Testis (tissue), 3 donors: ENCODE measurements around the gene GALM. TPM values are rescaled to one million over a fixed set of nuclear protein-coding genes. Genes with fewer than 3 reads are reported as not detected.

Source experiments
- DNase-seq: peaks from one replicate; pipeline ENCODE4 v3.0.0-alpha.2; 2019
- H3K27ac ChIP-seq, 2 donors: fragments of 200-600 bp; sonication (generic); one replicate each; pipeline ENCODE4 v1.5.1; 2019
- H3K27me3 ChIP-seq: fragments of 200-600 bp; sonication (generic); one replicate; pipeline ENCODE4 v1.5.1; 2019
- H3K36me3 ChIP-seq: fragments of 200-600 bp; sonication (generic); one replicate; pipeline ENCODE4 v1.5.1; 2017; ENCODE audit warnings: low read depth; ENCODE audit errors: missing control alignments
- H3K4me1 ChIP-seq: fragments of 200-600 bp; sonication (generic); one replicate; pipeline ENCODE4 v1.5.1; 2019
- H3K4me3 ChIP-seq, 2 donors: fragments of 200-600 bp; sonication (generic); one replicate each; pipeline ENCODE4 v1.5.1; 2017 to 2019
- H3K9me3 ChIP-seq: fragments of 200-600 bp; sonication (generic); one replicate; pipeline ENCODE4 v1.5.1; 2017
- POLR2A ChIP-seq: fragments of 450-650 bp; IDR thresholded peaks from one replicate; pipeline ENCODE4 v1.6.1; 2017; ENCODE audit warnings: antibody characterized with exemption, mild to moderate bottlenecking, moderate library complexity
- WGBS, 2 donors: methylation state at CpG; one replicate each; pipeline ENCODE4 v1.1.5; 2018; 5-methylcytosine and 5-hydroxymethylcytosine counted together
- intact Hi-C: fragments of 100-400 bp; cut with DNase I; formaldehyde crosslinking; loops from one replicate; pipeline ENCODE4 v1.15.1; 2023; ENCODE audit warnings: low total_unique reads
- polyA plus RNA-seq: library from polyadenylated mRNA; stranded (reverse); fragments of 350-450 nt; fragmentation: Illumina TruSeq; extraction: RNeasy Lipid Tissue Mini Kit (QIAGEN cat#74804); gene quantifications from one replicate; pipeline ENCODE4 v1.2.3, GENCODE V29; 2014; ENCODE audit warnings: low read depth, low replicate concordance; ENCODE audit not compliant: insufficient read depth
- total RNA-seq, 2 donors: library from RNA; depleted of rRNA; stranded (reverse); fragments of >200 nt; gene quantifications; one replicate each; pipeline ENCODE4 v1.2.3, GENCODE V29; 2016
- TF ChIP-seq, protein P1 (sequence below), 3 experiments: fragments of 450-650 bp in 2 of 3; fragments of 200-600 bp in 1 of 3; sonication (generic) in 1 of 3; IDR thresholded peaks; one replicate each; pipeline ENCODE4 v1.5.1; 2016 to 2019; ENCODE audit warnings: antibody characterized with exemption in 3 of 3, mild to moderate bottlenecking in 2 of 3, moderate library complexity in 1 of 3

The GALM gene
- total and polyA plus RNA-seq, 3 donors from 2014 or later, result 8.5 to 11.8 (median 9.1) TPM

DNA sequence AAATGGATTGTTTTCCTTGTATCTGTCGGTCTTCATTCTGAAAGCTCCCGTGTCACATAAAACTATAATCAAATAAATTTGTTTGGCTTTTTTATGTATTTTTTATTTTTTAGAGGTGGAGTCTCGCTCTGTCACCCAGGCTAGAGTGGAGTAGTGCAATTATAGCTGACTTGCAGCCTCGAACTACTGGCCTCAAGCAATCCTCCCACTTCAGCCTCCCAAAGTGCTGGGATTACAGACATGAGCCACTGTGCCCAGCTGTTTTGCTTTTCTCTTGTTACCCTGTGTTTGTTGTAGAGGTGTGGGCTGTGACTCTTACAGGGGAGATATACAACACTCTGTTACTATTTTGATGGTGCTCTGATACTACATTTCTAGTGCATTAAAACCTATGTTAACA lies 2.2 kb downstream of the GALM start:
- Histone ChIP-seq H3K27ac (peak overlapping the region in 1 of 2 donors; percentile 61), H3K4me1 (no peaks in the 10 kb centered on the region), H3K27me3 (no peaks in the 10 kb centered on the region), H3K4me3 (no peak overlapping the region), H3K36me3 (no peaks in the 10 kb centered on the region), H3K9me3 (no peaks in the 10 kb centered on the region)
- WGBS, 2 donors, result 94% methylated on average over 4 of the region's 4 CpGs
- DNase-seq, result no peak
- no peak for TF ChIP-seq POLR2A
- TF ChIP-seq, protein P1, sequence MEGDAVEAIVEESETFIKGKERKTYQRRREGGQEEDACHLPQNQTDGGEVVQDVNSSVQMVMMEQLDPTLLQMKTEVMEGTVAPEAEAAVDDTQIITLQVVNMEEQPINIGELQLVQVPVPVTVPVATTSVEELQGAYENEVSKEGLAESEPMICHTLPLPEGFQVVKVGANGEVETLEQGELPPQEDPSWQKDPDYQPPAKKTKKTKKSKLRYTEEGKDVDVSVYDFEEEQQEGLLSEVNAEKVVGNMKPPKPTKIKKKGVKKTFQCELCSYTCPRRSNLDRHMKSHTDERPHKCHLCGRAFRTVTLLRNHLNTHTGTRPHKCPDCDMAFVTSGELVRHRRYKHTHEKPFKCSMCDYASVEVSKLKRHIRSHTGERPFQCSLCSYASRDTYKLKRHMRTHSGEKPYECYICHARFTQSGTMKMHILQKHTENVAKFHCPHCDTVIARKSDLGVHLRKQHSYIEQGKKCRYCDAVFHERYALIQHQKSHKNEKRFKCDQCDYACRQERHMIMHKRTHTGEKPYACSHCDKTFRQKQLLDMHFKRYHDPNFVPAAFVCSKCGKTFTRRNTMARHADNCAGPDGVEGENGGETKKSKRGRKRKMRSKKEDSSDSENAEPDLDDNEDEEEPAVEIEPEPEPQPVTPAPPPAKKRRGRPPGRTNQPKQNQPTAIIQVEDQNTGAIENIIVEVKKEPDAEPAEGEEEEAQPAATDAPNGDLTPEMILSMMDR (IDR thresholded peaks at IDR 0.05), result no peak
- intact Hi-C loops, result loop anchor here (10.0 kb wide), 2 partner anchors 53 to 57 kb away; no protein-coding TSS in a partner anchor

DNA sequence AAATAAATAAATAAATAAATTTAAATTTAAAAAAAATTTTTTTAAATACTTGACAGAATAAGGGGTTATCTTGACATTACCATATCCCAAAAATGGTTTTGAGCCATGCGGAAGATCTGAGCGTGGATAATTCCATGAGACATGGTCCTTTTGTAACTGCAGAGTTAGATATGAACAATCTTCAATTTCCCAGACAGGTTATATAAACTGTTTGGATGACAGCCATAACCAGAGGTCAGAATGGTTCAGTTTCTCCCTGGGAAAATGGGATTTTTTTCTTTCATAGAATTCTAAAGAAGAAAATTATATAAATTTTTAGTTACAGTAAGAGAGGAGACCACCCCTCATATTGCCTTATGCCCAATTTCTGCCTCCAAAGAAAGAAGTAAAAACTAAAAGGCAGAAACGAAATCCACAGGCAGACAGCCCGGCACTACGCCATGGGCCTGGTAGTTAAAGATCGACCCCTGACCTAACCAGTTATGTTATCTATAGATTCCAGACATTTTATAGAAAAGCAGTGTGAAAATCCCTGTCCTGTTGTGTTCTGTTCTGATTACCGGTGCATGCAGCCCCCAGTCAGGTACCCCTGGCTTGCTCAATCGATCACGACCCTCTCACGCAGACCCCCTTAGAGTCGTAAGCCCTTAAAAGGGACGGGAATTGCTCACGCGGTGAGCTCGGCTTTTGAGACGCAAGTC lies 3.0 kb downstream of the GALM start:
- Histone ChIP-seq H3K36me3 (no peaks in the 10 kb centered on the region), H3K4me1 (no peaks in the 10 kb centered on the region), H3K27me3 (no peaks in the 10 kb centered on the region), H3K9me3 (no peaks in the 10 kb centered on the region), H3K4me3 (no peak overlapping the region), H3K27ac (no peak overlapping the region)
- WGBS, 2 donors, result 83 to 88% methylated on average over 16 of the region's 16 CpGs
- intact Hi-C loops, result loop anchor here (10.0 kb wide), 2 partner anchors 54 to 56 kb away; no protein-coding TSS in a partner anchor
- DNase-seq, result no peak
- TF ChIP-seq POLR2A, result no peak
- TF ChIP-seq, protein P1 (IDR thresholded peaks at IDR 0.05), result no peak

DNA sequence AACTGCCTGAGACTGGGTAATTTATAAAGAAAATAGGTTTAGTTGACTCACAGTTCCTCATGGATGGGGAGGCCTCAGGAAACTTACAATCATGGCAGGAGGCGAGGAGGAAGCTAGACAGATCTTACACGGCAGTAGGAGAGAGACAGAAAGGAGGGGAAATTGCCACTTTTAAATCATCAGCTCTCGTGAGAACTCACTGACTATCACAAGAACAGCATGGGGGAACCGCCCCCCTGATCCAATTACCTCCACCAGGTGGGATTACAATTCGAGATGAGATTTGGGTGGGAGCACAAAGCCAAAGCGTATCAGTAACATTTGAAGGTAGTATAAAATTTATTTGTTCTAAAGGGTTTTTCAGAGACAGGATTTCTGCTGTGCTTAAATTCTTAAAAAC lies 5.4 kb downstream of the GALM start:
- Histone ChIP-seq H3K27me3 (no peaks in the 10 kb centered on the region), H3K9me3 (no peaks in the 10 kb centered on the region), H3K27ac (no peak overlapping the region), H3K4me3 (no peak overlapping the region), H3K4me1 (no peaks in the 10 kb centered on the region), H3K36me3 (no peaks in the 10 kb centered on the region)
- 85 to 87% methylated on average over 6 of the region's 6 CpGs for WGBS, 2 donors
- no peak for DNase-seq
- intact Hi-C loops, result no loop called here
- TF ChIP-seq, protein P1 (IDR thresholded peaks at IDR 0.05), result no peak
- no peak for TF ChIP-seq POLR2A

DNA sequence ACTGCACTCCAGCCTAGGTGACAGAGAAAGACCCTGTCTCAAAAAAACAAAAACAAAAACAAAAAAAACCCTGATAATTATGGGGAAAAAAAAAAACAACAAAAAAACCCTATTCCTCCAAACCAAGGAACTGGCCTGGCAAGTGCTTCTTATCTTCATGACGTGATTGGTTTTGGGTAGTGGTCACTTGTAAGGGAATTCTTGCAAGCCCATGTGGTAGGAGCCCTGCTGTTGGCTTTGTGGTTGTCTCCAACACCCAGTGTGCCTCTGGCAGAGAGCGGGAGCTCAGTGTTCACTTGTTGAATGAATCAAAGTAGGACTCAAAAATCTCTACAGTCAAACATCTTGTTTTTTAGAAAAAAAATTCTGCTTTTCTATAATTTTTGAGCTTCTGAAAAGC lies 6.0 kb downstream of the GALM start:
- intact Hi-C loops, result no loop called here
- TF ChIP-seq POLR2A, result no peak
- TF ChIP-seq, protein P1 (IDR thresholded peaks at IDR 0.05), result no peak
- 79 to 80% methylated on average over 2 of the region's 2 CpGs for WGBS, 2 donors
- Histone ChIP-seq H3K4me3 (no peak overlapping the region), H3K9me3 (no peaks in the 10 kb centered on the region), H3K27ac (no peak overlapping the region), H3K27me3 (no peaks in the 10 kb centered on the region), H3K36me3 (no peaks in the 10 kb centered on the region), H3K4me1 (no peaks in the 10 kb centered on the region)
- DNase-seq, result no peak
